HCT116 (cell line): Measurements from ENCODE around the gene PKP3. TPM values are rescaled to one million over a fixed set of nuclear protein-coding genes. Genes with fewer than 3 reads are reported as not detected.
A peak's percentile ranks its signal among the peaks of the same experiment; 100 is the strongest.

Experiments used
- ATAC-seq: fragments of 200-7000 bp; cut with Tn5 transposase; 2 replicates; pipeline ENCODE4 v1.9.1; 2020; ENCODE audit warnings: mild to moderate bottlenecking, moderate library complexity
- BruUV-seq: library from RNA; stranded (reverse); fragments of 400-500 nt; replicated peaks from 2 replicates; lab custom pipeline; 2021; lab: Mats Ljungman, UMichigan
- CTCF ChIA-PET: fragments of 300-600 bp; sonication (Branson Sonifier 250); formaldehyde crosslinking; loops from one replicate; lab custom pipeline; 2021; ENCODE audit warnings: antibody characterized with exemption; lab: Charles Lee
- POLR2A ChIA-PET: fragments of 300-600, 350-600 bp; sonication (Branson Sonifier 250); formaldehyde crosslinking; loops from one replicate; lab custom pipeline; 2021; ENCODE audit warnings: antibody characterized with exemption; lab: Charles Lee
- RAD21 ChIA-PET, 2 experiments: fragments of 300-600 bp; sonication (Branson Sonifier 250); formaldehyde crosslinking; loops; one replicate each; lab custom pipeline; 2023; ENCODE audit warnings: low total read pairs in 2 of 2; ENCODE audit not compliant: uncharacterized antibody in 2 of 2, unreplicated experiment in 2 of 2, low non-redundant PET in 1 of 2; lab: Charles Lee
- DNase-seq: peaks from one replicate; pipeline ENCODE4 v3.0.0-alpha.2; 2010; ENCODE audit warnings: low read depth, low spot score
- H2AFZ ChIP-seq: fragments of 200-600 bp; shearing (Covaris generic), sonication (generic); 2 replicates; pipeline ENCODE4 v1.6.1; 2017; ENCODE audit warnings: low read depth, mixed run types, mixed read lengths, antibody characterized with exemption, low read length; ENCODE audit not compliant: poor library complexity, severe bottlenecking
- H3K27ac ChIP-seq: 2 replicates; pipeline ENCODE4 v1.5.1; 2012; ENCODE audit warnings: low read depth, low read length
- H3K27me3 ChIP-seq: fragments of 200-600 bp; sonication (generic); 2 replicates; pipeline ENCODE4 v1.6.1; 2016; ENCODE audit warnings: mixed run types, low read length, mixed read lengths; ENCODE audit not compliant: insufficient read depth
- H3K36me3 ChIP-seq, 2 experiments: fragments of 200-500 bp in 1 of 2; fragments of 200-600 bp in 1 of 2; sonication (Bioruptor generic) in 1 of 2; sonication (generic) in 1 of 2; 2 replicates each; pipeline versions ENCODE4 v1.5.1 to v1.6.1; 2014 to 2016; ENCODE audit warnings: low read length in 2 of 2, inconsistent platforms in 1 of 2, mixed read lengths in 1 of 2, mixed run types in 1 of 2; ENCODE audit not compliant: insufficient read depth in 2 of 2, control insufficient read depth in 1 of 2
- H3K4me1 ChIP-seq, 2 experiments: fragments of 200-600 bp in 1 of 2; sonication (generic) in 1 of 2; 2 replicates each; pipeline versions ENCODE4 v1.5.1 to v1.6.1; 2012 to 2017; ENCODE audit warnings: low read length in 2 of 2, inconsistent platforms in 1 of 2, mild to moderate bottlenecking in 1 of 2, mixed read lengths in 1 of 2, mixed run types in 1 of 2, moderate library complexity in 1 of 2; ENCODE audit not compliant: insufficient read depth in 2 of 2, control insufficient read depth in 1 of 2
- H3K4me2 ChIP-seq: fragments of 200-600 bp; sonication (generic); 2 replicates; pipeline ENCODE4 v1.6.1; 2017; ENCODE audit warnings: mixed run types, low read length, mixed read lengths
- H3K4me3 ChIP-seq, 2 experiments: fragments of 200-600 bp in 1 of 2; sonication (generic) in 1 of 2; replicated peaks in 1 of 2; 2 replicates each; pipeline ENCODE4 v1.5.1; 2011 to 2016; ENCODE audit warnings: low read length in 2 of 2, control low read depth in 1 of 2, low read depth in 1 of 2, mild to moderate bottlenecking in 1 of 2, mixed read lengths in 1 of 2, mixed run types in 1 of 2
- H3K79me2 ChIP-seq: fragments of 200-600 bp; sonication (generic); 2 replicates; pipeline ENCODE4 v1.6.1; 2017; ENCODE audit warnings: mild to moderate bottlenecking, mixed run types, low read length, moderate library complexity, mixed read lengths; ENCODE audit not compliant: insufficient read depth
- H3K9ac ChIP-seq: fragments of 200-600 bp; sonication (generic); 2 replicates; pipeline ENCODE4 v1.6.1; 2016; ENCODE audit warnings: low read length, mixed read lengths
- H3K9me2 ChIP-seq: fragments of 200-600 bp; sonication (generic), shearing (Covaris generic); 2 replicates; pipeline ENCODE4 v1.6.1; 2017; ENCODE audit warnings: mixed run types, mild to moderate bottlenecking, moderate library complexity; ENCODE audit not compliant: insufficient read depth
- H3K9me3 ChIP-seq, 2 experiments: fragments of 200-500 bp in 1 of 2; fragments of 200-600 bp in 1 of 2; sonication (Bioruptor generic) in 1 of 2; sonication (generic) in 1 of 2; 2 replicates each; pipeline ENCODE4 v1.6.1; 2014 to 2017; ENCODE audit warnings: low read length in 2 of 2, mixed read lengths in 2 of 2, inconsistent platforms in 1 of 2, low read depth in 1 of 2, mild to moderate bottlenecking in 1 of 2, mixed run types in 1 of 2, moderate library complexity in 1 of 2; ENCODE audit not compliant: control insufficient read depth in 1 of 2, insufficient read depth in 1 of 2
- H4K20me1 ChIP-seq: fragments of 200-600 bp; sonication (generic), shearing (Covaris generic); 2 replicates; pipeline ENCODE4 v1.6.1; 2017; ENCODE audit warnings: mixed run types, mild to moderate bottlenecking, moderate library complexity; ENCODE audit not compliant: insufficient read depth
- EZH2phosphoT487 ChIP-seq: fragments of 200-600 bp; IDR thresholded peaks from 2 replicates; pipeline ENCODE4 v1.6.1; 2018; ENCODE audit warnings: antibody characterized with exemption, borderline replicate concordance
- FOSL1 ChIP-seq: IDR thresholded peaks from 2 replicates; pipeline ENCODE4 v1.6.1; 2012; ENCODE audit warnings: low read depth
- POLR2A ChIP-seq: IDR thresholded peaks from 2 replicates; pipeline ENCODE4 v1.7.0; 2011; ENCODE audit warnings: borderline replicate concordance; ENCODE audit not compliant: insufficient read depth, insufficient read length; ENCODE audit errors: extremely low read depth
- POLR2AphosphoS5 ChIP-seq: IDR thresholded peaks from 2 replicates; pipeline ENCODE4 v1.6.1; 2011; ENCODE audit warnings: mild to moderate bottlenecking, low read depth, low read length, moderate library complexity
- SRF ChIP-seq: IDR thresholded peaks from 2 replicates; pipeline ENCODE4 v1.6.1; 2012; ENCODE audit warnings: low read depth
- ZFX ChIP-seq: fragments of 450-650 bp; IDR thresholded peaks from 2 replicates; pipeline ENCODE4 v1.6.1; 2017
- intact Hi-C: fragments of 100-400 bp; cut with micrococcal nuclease; formaldehyde crosslinking; loops from 2 replicates; pipeline ENCODE4 v1.10.0; 2022
- total RNA-seq: library from RNA; stranded (reverse); gene quantifications from one replicate; pipeline ENCODE4 v1.2.1, GENCODE V29; 2021; ENCODE audit not compliant: unreplicated experiment
- TF ChIP-seq, protein P1 (sequence below), 3 experiments: fragments of 200-600 bp in 1 of 3; sonication (generic) in 1 of 3; IDR thresholded peaks in 2 of 3; conservative IDR thresholded peaks in 1 of 3; 2 replicates each; pipeline ENCODE4 v1.5.1; 2012 to 2017; ENCODE audit warnings: low read depth in 2 of 3, low read length in 2 of 3, antibody characterized with exemption in 1 of 3, borderline replicate concordance in 1 of 3, control low read depth in 1 of 3, mild to moderate bottlenecking in 1 of 3, mixed read lengths in 1 of 3, mixed run types in 1 of 3, moderate library complexity in 1 of 3; ENCODE audit not compliant: insufficient read depth in 1 of 3

PKP3 gene
- total RNA-seq, 1 experiment from 2014 or later, result 157 TPM

DNA sequence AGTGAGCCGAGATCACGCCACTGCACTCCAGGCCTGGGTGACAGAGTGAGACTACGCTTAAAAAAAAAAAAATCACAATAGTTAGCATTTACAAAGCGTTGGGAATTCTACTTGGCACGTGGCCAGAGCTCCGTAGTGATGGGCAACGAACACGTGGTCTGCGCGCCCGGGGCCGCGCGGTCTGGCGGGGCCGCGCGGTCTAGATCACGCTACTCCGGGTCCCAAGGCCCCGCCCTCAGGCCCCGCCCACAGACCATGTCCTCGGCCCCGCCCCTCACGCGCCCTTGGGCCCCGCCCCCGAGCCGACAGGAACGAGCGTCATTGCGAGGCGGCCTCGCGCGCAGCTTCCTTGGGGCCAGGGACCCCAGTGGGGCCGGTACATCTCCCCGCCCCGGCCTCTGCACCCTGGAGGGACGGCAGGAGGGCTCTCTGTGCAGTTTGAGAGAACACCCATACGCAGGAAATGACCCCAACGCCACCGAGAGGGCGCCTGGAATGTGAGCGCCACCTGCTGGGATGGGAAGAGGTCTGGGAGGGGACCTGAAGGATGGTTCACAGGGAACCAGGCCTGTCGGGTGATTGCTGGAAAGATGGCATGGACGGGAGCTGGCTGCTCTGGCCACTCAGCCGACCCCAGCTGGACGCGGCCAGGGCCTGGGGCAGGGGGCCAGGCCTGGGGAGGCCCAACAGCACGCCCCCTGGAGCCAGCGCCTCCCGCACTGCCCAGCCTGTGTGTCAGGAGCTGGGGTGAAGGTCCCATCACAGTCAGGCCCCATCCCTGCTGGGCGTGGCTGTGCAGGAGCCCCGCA, 54.1 kb downstream of the PKP3 start:
- H3K4me1 ChIP-seq, result peaks cover 25 to 47% of the 10 kb centered on the region in 2 experiments
- H3K9me2 ChIP-seq, result no peaks in the 10 kb centered on the region
- ATAC-seq (peak; percentile 70), DNase-seq (peak; percentile 80)
- H3K27me3 ChIP-seq, result no peaks in the 10 kb centered on the region
- H3K4me3 ChIP-seq, result peak overlapping the region; percentile 82 to 86
- ChIA-PET CTCF (interaction anchor here (0.6 to 3.0 kb wide), 12 partner anchors 8 to 235 kb away, joined by 3 to 31 read pairs (median 4); partner anchors contain the start of gene PHRF1), RAD21 (interaction anchor here (0.6 to 1.6 kb wide), 3 partner anchors 33 to 41 kb away, joined by 3 to 7 read pairs (median 4); partner anchors contain the start of gene SIGIRR (in 1 of the 2)), POLR2A (interaction anchor here (0.9 to 2.4 kb wide), 5 partner anchors 8 to 241 kb away, joined by 3 to 10 read pairs (median 4); partner anchors contain the start of genes BET1L and RIC8A)
- H3K4me2 ChIP-seq, result peak overlapping the region; percentile 85
- intact Hi-C loops, result loop anchor here (1.0 to 5.0 kb wide), 4 partner anchors 41 to 143 kb away; partner anchors contain the start of genes PKP3 and RNH1
- peaks cover 3 to 8% of the 10 kb centered on the region in 2 experiments; a peak in 2 of 4 replicates for H3K36me3 ChIP-seq
- TF ChIP-seq, protein P1, sequence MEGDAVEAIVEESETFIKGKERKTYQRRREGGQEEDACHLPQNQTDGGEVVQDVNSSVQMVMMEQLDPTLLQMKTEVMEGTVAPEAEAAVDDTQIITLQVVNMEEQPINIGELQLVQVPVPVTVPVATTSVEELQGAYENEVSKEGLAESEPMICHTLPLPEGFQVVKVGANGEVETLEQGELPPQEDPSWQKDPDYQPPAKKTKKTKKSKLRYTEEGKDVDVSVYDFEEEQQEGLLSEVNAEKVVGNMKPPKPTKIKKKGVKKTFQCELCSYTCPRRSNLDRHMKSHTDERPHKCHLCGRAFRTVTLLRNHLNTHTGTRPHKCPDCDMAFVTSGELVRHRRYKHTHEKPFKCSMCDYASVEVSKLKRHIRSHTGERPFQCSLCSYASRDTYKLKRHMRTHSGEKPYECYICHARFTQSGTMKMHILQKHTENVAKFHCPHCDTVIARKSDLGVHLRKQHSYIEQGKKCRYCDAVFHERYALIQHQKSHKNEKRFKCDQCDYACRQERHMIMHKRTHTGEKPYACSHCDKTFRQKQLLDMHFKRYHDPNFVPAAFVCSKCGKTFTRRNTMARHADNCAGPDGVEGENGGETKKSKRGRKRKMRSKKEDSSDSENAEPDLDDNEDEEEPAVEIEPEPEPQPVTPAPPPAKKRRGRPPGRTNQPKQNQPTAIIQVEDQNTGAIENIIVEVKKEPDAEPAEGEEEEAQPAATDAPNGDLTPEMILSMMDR (IDR thresholded peaks at IDR 0.05 in 2 of 3, conservative IDR thresholded peaks at IDR 0.05 in 1 of 3; ENCODE audit: borderline replicate concordance in 1 of 3, insufficient read depth in 1 of 3, low read depth in 2 of 3, low read length in 2 of 3), result peak in 2 of 3 experiments; percentile 86 to 89; a peak in 4 of 6 replicates
- TF ChIP-seq POLR2A (peak; percentile 6), EZH2phosphoT487 (no peak), FOSL1 (no peak), POLR2AphosphoS5 (peak; percentile 73), SRF (no peak), ZFX (peak; percentile 70; the same call in 1 of the 2 replicates)
- no peak overlapping the region for H2AFZ ChIP-seq
- peaks cover 40% of the 10 kb centered on the region for H3K79me2 ChIP-seq
- TSS peak; percentile 33 for BruUV-seq
- H3K9me3 ChIP-seq, result no peaks in the 10 kb centered on the region
- H3K9ac ChIP-seq, result peak overlapping the region; percentile 88
- H4K20me1 ChIP-seq, result no peaks in the 10 kb centered on the region
- H3K27ac ChIP-seq, result peak overlapping the region; percentile 98
